NOMO-1 (cell line): ENCODE data around the gene POTEC.
"Not testable (repeated sequence)": the region's sequence is repeated elsewhere in the genome, so short reads cannot be mapped to it uniquely, and the experiment has no call there.

ENCODE experiments used
- DNase-seq, 2 experiments: peaks; one replicate each; lab custom pipeline; 2025; ENCODE audit not compliant: unreplicated experiment in 2 of 2; lab: John Stamatoyannopoulos, UW

Gene POTEC

DNA sequence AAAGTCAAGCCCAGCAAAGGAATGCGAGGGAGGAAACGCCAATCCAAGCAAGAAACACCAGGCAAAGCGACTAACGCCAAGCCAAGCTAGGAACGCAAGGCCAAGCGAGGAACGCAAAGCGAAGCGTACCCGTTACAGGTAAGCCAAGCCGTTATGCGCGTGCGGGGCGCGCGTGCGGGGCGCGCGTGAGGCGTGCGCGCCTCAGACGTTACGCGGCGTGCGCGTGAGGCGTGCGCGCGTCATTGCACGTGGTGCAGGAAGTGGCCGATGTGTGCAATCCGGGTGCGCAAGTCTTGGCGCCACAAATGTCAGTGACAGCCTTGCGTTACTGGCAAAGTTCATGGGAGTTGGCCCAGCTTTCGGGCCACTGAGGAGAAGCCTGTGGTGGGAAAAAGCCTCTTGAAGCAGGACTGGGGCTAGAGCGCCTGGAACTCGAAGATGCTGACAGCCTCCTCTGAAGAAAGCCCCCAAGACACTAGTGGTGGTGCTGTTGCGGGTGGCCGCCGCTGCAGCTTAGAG, at the start of gene POTEC:
TSS of gene POTEC (minus strand) at position 155 of the 519 bp plus-strand sequence. CDS start 454 bp downstream, outside the sequence.
- not testable (repeated sequence) for DNase-seq

GRCh38 chr18:14577971-14578370, 34.6 kb upstream of the POTEC start:
- no peak for DNase-seq

- DNase-seq: not testable (repeated sequence)
These were observed 16.1 kb upstream of the POTEC start for GRCh38 chr18:14559502-14559901.

- DNase-seq: not testable (repeated sequence)
These were observed 11.7 kb downstream of the POTEC start for GRCh38 chr18:14531659-14532058.

DNA sequence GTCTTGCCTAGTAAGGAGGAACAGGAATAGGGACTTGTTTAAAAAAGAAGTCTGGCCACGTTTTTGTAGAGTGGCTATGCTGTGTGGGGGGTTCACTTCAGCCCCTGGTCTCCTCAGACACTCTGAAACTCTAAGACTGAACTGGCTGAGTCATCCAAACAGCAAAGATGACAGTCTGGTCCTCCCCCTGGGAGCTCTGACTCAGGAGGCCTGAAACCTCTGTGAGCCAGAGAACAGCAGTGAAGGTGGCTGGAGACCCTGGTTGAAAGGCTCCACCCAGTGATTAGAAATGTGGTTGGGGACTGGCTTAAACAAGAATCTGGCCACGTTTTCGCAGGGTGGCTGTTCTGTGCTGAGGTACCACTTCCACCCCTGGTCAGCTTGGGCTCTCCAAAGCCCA, 32.7 kb downstream of the POTEC start:
- DNase-seq: not testable (repeated sequence)

GRCh38 chr18:14503691-14504090, 39.7 kb downstream of the POTEC start:
- DNase-seq: not testable (repeated sequence)

GRCh38 chr18:14501894-14502293, 41.5 kb downstream of the POTEC start:
- DNase-seq: not testable (repeated sequence)

DNA sequence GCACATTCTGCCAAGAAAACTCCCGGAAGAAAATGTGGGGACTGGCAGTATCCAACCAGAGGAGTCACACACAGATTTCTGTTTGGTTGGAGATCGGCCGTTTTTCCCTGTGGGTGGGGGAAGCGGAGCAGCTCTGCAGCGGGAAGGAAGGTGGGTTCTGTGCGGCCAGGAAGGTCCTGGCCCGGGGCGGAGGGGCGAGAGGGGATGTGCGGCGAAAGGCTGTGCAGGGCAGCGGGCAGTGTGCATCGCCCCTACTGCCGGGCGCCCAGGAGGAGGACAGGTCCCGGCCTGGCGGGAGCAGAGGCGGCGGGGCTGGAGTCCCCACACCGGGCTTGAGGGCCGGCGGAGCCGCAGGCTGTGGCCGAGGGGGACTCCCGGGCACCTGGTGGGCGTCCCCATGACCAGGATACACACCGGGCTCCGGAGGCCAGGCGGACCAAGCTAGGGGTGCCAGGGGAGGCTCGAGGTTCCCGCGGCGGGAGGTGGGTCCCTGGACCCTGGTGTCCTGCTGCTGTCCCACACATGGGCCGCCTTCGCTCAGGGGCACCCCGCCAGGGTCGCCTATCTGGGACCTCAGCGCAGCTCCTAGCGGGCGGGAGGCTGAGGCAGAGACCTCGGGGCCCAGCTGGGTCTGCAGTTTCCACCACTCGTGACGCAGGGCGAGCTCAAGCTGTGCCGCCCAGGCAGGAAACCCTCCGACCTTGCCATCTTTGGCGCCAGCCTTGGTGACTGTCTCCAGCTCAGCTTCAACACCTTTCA, 54.0 kb downstream of the POTEC start:
- DNase-seq: not testable (repeated sequence)

DNA sequence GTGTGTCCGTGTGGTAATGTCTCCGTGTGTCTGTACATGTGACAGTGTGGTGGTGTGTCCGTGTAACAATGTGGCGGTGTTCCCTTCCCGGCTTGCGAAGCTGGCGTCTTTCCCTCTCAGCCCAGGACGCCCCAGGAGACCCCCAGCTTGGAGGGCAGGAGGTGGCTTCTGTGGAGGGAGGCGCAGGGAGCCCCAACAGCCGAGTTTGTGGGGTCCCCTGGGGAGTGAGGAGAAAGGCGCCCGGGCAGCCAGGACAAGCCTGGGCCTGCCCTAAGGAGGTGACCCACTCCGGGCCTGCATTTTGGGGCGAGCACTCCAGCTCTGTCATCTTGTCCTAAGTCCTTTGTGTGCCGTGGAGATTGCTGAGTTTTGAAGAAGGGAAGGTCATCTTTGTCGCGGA, 54.6 kb downstream of the POTEC start:
- DNase-seq: not testable (repeated sequence)

DNA sequence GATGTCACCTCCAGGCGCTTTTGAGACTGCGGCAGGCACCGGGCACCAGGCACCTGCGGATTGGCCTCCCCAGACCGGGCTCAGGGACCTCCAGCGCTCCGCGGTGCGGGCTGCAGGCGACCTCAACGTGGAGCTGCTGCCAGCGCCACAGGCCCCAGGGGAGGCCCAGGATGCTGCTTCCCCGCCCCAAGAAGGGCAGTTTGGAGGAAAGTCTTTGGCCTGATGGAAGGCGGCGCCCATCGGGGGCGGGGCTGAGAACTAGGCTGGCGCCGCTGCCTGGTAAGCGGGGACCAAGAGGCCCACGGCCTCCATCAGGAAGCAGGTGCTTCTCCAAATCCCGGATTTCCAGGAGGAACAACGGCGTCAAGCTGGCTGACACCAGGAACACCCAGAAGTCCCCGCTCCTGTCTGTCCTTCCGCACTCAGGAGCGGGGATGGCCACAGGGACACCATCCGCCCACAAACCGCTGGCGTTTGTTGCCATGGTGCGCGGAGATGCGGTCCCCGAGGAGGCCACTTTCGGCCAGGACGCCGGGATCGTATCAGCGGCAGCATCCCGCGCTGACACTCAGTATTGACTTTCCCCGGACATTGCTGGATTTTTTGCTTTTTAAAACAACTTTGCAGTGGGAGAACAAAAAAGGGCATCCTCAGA, 56.3 kb downstream of the POTEC start:
- DNase-seq: not testable (repeated sequence)

DNA sequence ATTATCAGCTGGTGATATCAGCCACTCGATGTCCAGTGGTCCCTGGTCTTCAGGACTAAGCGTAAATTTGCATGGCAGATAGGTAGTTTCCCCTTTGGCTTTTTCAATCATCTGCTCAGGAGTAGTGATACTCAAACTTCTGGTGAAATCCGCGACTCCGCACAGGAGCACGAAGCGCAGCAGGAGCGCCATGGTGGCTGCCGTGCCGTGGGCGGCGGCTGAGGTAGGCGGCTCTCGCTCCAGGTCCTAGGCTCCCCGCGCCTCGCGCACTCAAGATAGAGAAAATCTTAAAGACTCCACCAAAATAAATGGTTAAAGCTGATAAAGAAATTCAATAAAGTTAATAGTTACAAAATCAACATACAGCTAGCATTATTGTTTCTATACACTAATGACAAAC, 64.3 kb downstream of the POTEC start:
- DNase-seq: not testable (repeated sequence)

GRCh38 chr18:14475520-14475919, 67.9 kb downstream of the POTEC start:
- DNase-seq: not testable (repeated sequence)

- not testable (repeated sequence) for DNase-seq
These were observed 68.6 kb downstream of the POTEC start for GRCh38 chr18:14474752-14475151.

GRCh38 chr18:14474007-14474720, 69.2 kb downstream of the POTEC start:
- DNase-seq: not testable (repeated sequence)

GRCh38 chr18:14473250-14474006, 70.0 kb downstream of the POTEC start:
- DNase-seq: not testable (repeated sequence)

DNA sequence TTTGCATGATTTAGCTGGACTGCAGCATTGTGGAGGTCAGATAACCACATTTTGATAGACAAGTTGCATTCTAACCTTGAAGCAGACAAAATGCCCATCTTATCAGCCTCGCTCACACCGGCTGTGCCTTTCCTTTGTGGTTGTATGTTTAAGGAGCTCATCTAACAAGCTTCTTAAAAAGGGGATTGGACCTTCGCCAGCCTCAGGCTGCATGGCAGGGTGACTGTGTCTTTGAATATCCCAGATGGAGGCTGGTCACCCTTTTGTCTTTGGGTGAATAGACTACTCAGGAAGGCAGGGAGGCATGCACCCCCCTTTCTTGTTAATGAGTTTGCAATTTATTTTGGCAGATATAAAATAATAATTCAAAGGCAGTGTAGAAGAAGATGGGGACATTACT, 72.1 kb downstream of the POTEC start:
- DNase-seq: not testable (repeated sequence)

DNA sequence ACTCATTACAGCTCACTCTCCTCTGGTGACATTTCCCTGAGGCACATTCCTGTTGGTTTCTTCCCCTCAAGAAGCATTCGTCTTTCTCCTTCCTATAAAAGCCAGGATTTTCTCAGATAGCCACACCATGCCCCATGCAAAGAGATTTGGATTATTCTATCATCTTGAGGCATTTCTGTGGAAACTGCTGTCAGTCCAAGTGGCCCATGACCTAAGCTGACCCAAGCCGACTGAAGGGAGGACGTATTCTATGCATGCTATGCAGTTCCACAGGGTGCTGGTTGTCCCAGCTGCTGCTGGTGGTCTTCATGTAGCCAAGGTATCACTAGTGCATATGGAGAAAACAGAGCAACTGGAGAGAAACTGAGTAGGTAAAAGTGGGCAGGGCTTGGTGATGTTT, 73.0 kb downstream of the POTEC start:
- DNase-seq: not testable (repeated sequence)

DNA sequence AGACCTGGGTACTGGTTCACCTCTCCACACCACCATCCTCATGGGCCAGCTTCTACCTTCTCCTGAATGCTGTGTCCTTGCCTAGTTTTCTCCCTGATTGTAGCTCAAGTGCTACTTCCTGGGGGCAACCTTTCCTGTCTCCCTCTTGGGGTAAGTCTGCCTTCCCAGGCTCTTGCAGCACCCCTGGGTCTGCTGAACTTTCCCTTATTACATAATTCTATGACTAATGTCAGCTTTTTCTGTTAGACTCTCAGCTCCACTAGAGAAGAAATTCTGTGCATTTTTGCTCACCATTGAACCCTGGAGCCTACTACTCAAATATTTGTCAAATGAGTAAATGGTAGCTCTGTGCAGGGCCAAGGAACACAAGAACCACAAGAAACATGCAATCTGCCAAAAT, 73.4 kb downstream of the POTEC start:
- DNase-seq: not testable (repeated sequence)

DNA sequence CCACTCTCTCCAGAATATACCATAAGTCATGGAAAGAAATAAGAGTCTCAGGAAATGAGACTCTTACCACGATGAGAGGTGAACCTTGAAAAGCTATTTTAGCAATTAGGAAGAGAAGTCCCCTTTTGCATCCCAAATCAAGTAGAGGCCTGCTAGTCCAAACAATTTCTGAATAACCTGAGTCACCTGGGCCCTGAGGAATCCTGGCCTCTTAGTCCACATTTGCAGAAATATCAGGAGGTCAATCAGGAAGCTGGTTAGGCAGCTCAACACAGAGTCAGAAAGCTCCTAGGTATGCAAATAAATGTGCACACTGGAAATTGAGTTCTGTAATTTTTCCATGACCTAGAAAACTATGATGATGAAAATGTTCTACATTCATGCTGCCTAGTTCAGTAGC, 77.4 kb downstream of the POTEC start:
- not testable (repeated sequence) for DNase-seq
